Iris pigment epithelial cell (primary cell): Measurements from ENCODE around the gene ACSL3.
"Not testable (repeated sequence)": the region's sequence is repeated elsewhere in the genome, so short reads cannot be mapped to it uniquely, and the experiment has no call there.

ENCODE experiments used
- DNase-seq: peaks from one replicate; pipeline ENCODE4 v3.0.0-alpha.2; 2011; ENCODE audit warnings: low read depth

The ACSL3 gene

DNA sequence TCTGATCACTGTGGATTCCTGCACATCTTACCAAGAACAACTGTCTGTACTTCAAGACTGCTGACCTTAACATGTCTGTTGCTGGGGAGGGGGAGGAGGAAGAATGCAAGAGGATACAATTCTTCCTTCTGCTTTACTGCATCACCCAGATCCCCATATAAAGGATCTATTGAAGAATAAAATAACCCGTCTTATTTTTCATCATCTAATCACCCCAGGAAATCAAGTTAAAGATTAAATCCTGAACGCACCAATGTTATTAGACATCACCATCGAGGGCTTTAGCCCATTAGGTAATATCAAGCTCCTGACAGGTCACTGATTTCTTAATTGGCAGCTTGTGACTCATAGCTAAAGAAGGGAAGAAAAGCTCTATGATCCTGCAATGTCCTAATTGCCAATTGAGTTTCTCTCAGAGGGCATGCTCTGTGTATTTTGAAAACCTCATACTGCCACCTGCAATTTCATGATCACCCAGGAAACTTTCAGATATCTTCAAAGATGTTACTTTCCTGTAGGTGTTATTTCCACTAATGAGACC is 115.8 kb downstream of the ACSL3 start:
- DNase-seq = peak; percentile 20

- DNase-seq = no peak
These were observed 116.3 kb downstream of the ACSL3 start for GRCh38 chr2:222977121-222977520.

- no peak for DNase-seq
These were observed 118.0 kb downstream of the ACSL3 start for GRCh38 chr2:222978850-222979249.

GRCh38 chr2:222979484-222979883 is 118.6 kb downstream of the ACSL3 start:
- no peak for DNase-seq

- peak; percentile 88 for DNase-seq
These were observed 121.4 kb downstream of the ACSL3 start for GRCh38 chr2:222982010-222982908.

GRCh38 chr2:222982909-222983265 is 122.1 kb downstream of the ACSL3 start:
- DNase-seq = no peak

DNA sequence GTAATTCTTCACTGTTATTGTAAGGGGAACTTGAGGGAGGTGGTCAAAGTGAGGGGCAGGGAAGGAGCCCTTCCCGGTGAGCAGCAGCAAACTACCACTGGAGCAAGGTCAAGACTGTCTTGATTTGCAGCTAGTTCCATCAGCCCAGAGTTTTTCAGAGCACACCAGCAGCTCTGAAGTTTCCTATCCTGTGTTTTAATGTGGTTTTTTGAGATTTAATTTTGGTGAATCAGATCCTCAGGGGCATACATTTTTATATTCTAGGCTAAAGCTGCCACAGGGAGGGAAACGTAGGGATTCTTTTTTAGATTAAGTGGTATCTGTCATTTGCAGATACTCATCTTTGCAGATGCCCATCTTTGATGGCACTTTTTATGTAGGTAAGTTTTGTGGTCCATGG is 124.1 kb downstream of the ACSL3 start:
- no peak for DNase-seq

DNA sequence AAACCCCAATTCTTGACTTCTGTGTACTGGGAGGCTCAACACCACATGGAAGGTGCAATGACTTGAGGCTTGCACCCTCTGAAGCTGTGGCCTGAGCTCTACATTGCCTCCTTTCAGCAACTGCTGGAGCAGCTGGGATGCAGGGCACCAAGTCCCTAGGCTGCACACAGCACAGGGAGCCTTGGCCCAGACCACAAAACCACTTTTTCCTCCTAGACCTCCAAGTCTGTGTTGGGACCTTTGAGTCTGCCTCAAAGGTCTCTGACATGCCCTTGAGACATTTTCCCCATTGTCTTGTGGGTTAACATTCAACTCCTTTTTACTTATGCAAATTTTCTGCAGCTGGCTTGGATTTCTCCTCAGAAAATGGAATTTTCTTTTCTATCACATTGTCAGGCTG is 128.6 kb downstream of the ACSL3 start:
- no peak for DNase-seq

- DNase-seq = not testable (repeated sequence)
These were observed 129.4 kb downstream of the ACSL3 start for GRCh38 chr2:222990206-222990605.

- no peak for DNase-seq
These were observed 131.3 kb downstream of the ACSL3 start for GRCh38 chr2:222992137-222992536.
